Ishikawa (cell line): ENCODE results near the gene BCR.

Experiments used
- CREB1 ChIP-seq: IDR thresholded peaks from 2 replicates; pipeline ENCODE4 v1.6.1; 2012; ENCODE audit warnings: low read depth
- MAX ChIP-seq: IDR thresholded peaks from 2 replicates; pipeline ENCODE4 v1.6.1; 2012
- NFIC ChIP-seq: IDR thresholded peaks from 2 replicates; pipeline ENCODE4 v1.6.1; 2012
- TEAD4 ChIP-seq: IDR thresholded peaks from 2 replicates; pipeline ENCODE4 v1.6.1; 2012
- YY1 ChIP-seq: IDR thresholded peaks from 2 replicates; pipeline ENCODE4 v1.6.1; 2012; ENCODE audit warnings: low read depth

GRCh38 chr22:23192558-23192957 lies 12.2 kb downstream of the BCR start:
- TF ChIP-seq TEAD4 = no peak
- TF ChIP-seq MAX = no peak
- no peak for TF ChIP-seq CREB1
- TF ChIP-seq NFIC = no peak
- TF ChIP-seq YY1 = no peak
